GM19467 (cell line): ENCODE results near the gene PJA1.

Source experiments
- ATAC-seq: cut with Tn5 transposase; IDR thresholded peaks from one replicate; pipeline ENCODE4 v1.9.1; 2021; ENCODE audit warnings: mild to moderate bottlenecking, moderate library complexity; ENCODE audit not compliant: unreplicated experiment

Gene PJA1

DNA sequence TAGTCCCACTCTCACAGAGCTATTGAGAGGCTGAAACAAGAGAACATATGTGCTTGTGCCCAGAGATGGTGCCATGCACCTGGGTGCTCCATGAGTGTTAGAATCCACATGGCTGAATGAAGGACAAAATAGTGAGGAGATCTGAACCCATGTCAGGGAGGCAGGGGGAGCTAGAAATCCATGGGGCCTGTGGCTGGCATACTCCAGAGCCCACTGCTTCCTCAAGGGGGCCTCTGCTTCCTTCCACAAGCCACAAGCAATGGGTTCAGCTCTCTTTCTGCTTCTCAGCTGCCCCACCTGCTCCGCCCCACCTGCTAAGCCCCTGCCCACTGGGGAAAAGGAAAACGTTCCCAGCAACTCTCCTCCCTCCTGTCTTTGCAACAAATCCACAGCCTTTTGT lies 46.1 kb downstream of the PJA1 start:
- ATAC-seq = no peak

DNA sequence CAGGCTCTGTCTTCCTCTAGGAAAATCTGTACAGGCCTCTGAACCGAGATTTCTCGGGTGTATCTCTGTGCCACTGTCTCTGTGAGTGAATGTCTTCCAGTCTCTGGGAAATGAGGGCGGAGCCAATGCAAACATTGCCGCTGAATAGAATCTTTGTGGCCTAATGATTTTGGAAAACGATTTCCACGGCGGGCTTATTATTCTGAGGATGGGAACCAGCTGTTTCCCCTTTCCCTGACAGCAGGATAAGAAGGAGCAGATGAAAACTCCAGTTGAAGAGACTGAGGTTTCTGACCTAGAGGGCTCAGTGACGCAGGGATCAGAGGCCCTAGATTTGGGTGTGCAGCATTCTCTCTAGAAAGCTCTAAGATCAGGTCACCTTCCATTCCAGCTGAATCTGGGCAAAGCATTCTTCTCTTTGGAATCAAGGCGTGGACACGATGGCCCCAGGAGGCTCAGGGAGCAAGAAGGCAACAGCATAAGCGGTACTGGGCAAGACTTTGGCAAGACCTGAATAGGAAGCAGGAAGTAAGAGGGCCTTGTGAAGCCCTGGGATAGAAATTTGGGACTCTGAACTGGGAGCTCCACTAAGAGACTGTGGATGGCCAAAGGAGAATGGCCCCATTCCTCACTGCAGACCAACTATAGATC lies 47.3 kb downstream of the PJA1 start:
- ATAC-seq = no peak

DNA sequence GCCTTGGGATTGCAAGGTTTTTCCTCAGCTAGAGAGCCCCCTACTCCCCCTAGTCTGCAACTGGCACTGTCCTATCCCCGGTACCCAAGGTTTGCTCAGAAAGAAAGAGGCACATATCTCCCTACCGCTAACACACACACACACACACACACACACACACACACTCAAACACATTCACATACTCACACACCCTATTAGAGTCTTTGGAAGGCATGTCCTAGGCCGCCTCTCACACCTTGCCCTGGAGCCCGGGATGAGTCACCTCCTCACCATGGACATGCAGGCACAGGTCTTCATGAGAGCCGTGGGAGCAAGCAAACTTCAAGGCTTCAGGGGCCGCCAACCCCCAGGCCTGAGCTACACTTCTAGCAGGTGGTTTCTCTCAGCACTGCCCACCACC lies 49.2 kb downstream of the PJA1 start:
- ATAC-seq = no peak

DNA sequence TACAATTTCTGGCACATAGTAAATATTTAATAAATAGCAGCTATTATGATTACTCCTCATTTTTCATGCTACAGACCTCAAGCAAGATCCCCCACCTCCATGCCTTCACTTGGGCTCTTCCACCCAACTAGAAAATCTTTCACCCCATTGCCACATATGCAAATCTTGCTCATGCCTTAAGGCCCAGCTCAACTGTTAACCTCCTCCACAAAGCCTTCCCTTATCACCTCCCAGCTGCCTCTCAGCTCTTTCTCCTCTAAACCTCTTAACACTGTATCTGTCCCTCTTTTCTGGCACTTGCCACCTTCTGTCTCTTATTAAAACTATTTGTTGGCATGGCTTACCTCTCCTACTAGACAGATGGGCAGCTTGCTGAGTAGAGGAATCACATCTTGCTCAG lies 51.5 kb downstream of the PJA1 start:
- no peak for ATAC-seq
